DMS53 (cell line): Measurements from ENCODE around the gene OLFML3.
"Not testable (repeated sequence)": the region's sequence is repeated elsewhere in the genome, so short reads cannot be mapped to it uniquely, and the experiment has no call there.

ENCODE experiments used
- DNase-seq: peaks from one replicate; lab custom pipeline; 2025; lab: John Stamatoyannopoulos, UW

Gene OLFML3

GRCh38 chr1:113993072-113993471, 13.8 kb downstream of the OLFML3 start:
- DNase-seq: no peak

- DNase-seq: no peak
Observed at GRCh38 chr1:113993766-113994165, 14.5 kb downstream of the OLFML3 start.

DNA sequence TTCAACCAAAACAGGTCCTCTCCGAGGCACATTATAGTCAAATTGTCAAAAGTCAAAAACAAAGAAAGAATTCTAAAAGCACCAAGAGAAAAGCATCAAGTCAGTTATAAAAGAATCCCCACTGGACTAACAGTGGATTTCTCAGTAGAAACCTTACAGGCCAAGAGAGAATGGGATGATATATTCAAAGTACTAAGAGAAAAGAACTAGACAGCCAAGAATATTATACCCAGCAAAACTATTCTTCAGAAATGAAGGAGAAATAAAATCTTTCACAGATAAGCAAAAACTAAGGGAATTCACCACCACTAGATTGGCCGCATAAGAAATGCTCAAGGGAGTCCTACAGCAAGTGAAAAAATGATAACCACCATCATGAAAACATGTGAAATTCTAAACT, 16.1 kb downstream of the OLFML3 start:
- no peak for DNase-seq

- DNase-seq: peak; percentile 47
Observed at GRCh38 chr1:113998361-113998760, 19.1 kb downstream of the OLFML3 start.

DNA sequence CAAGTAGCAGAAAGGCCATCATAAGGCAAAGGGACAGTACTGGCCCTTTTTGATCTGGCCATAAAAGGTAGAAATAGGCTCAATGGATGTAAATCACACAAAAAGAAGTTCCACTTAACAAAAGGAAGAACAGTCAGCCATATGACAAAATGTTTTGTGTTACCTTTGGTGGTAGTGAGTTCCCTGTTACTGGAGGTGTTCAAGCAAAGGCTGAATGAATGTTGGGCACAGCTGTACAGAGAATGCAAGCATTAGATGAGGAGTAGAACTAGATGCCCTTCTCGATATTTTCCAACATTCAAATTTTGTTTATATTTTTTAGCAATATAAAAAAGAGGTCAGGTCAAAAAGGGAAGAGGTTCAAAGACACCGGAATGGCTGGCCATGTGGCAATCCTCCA, 20.0 kb downstream of the OLFML3 start:
- no peak for DNase-seq

DNA sequence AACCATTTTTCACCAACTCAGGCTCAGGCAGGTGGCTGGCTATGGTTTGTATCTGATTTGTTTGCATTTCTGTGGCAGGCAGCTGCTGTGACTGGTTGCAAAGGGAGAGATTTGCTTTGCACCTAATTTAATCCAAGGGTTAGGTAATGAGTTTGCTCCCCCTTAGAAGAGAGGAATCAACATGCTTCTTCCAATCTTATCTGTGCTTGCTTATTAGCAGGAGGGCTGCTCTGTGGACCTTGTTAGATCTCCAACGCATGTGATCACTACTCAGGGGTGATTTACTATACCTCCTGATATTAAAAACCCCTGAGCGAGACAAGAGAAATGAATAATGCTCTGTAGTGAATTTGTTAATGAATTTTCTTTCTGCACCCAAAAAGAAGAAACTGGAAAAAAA, 20.5 kb downstream of the OLFML3 start:
- DNase-seq: peak; percentile 71

DNA sequence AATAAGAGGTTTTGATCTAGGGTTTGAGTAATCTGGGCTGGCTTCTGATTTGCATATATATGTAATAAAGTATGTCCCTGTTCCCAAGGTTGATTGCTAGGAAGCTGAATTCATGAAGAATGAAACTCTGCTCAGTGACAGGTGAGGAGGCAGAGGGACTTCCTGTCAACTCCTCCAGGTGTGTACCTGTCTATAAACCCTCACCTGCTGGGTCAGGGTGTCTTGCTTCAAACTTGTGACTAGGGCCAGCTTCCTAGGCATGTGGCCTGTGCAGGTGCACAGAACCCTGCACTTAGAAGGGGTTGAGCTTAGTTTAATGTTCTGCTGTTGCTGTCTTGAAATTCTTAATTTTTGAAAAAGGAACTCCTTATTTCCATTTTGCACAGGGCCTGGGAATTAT, 21.1 kb downstream of the OLFML3 start:
- peak; percentile 60 for DNase-seq

DNA sequence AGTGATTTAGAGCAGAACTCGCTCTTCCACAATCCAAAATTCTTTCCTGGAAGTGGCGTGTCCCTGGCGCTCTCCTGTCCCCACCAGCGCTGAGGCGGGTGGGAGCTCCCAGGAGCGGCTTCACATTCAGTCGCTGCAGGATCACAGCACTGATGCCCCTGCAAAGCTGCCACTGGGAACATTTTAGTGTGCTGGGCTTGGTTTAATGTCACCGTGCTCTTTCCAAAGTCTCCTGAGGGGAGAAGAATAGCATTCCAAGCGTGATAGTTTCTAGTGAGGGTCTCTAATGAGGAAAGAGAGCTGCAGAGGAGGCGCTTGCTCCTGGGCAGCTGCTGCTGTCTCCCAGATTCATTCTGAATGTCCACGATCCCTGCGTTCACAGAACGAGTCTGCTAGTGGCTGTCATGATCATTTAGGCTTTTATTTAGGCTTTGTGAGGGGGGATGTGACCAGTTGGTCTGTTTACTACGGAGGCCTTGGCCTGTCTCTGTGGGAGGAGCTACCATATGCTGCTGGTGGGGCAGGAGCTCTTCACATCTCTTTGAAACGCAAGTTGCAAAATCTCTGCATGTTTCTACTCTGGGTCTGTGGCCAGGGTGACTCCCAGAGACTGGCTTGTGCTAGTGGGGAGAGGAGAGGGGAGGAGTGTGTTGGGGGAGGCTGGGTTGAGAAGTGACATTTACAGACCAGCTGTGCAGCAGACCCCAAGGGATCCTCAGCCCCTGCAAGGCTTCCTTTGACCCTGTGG, 23.4 kb downstream of the OLFML3 start:
- no peak for DNase-seq

- no peak for DNase-seq
Observed at GRCh38 chr1:114003431-114003830, 24.2 kb downstream of the OLFML3 start.

DNA sequence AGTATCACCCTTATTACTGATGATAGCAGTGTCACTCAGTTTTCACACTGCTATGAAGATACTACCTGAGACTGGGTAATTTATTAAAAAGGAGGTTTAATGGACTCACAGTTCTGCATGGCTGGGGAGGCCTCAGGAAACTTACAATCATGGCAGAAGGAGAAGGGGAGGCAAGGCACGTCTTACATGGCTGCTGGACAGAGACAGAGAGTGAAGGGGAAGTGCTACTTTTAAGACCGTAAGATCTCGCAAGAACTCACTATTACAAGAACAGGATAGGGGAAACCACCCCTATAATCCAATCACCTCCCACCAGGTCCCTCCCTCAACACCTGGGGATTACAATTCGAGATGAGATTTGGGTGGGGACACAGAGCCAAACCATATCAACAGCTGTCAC, 27.6 kb downstream of the OLFML3 start:
- not testable (repeated sequence) for DNase-seq

- DNase-seq: no peak
Observed at GRCh38 chr1:114008480-114008941, 29.2 kb downstream of the OLFML3 start.

GRCh38 chr1:114008993-114009392, 29.7 kb downstream of the OLFML3 start:
- no peak for DNase-seq

DNA sequence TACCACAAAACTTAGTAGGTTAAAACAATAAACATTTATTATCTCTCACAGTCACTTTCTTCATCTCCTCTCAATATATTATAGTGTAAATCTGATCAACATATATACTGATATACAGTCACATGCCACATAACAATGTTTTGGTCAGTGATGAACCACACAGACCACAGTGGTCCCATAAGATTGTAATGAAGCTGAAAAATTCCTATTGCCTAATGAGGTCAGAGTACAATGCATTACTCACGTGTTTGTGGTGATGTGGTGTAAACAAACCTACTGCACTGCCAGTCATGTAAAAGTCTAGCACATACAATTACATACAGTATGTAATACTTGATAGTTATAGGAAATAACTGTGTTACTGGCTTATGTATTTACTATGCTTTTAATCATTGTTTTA, 30.1 kb downstream of the OLFML3 start:
- DNase-seq: peak; percentile 12

DNA sequence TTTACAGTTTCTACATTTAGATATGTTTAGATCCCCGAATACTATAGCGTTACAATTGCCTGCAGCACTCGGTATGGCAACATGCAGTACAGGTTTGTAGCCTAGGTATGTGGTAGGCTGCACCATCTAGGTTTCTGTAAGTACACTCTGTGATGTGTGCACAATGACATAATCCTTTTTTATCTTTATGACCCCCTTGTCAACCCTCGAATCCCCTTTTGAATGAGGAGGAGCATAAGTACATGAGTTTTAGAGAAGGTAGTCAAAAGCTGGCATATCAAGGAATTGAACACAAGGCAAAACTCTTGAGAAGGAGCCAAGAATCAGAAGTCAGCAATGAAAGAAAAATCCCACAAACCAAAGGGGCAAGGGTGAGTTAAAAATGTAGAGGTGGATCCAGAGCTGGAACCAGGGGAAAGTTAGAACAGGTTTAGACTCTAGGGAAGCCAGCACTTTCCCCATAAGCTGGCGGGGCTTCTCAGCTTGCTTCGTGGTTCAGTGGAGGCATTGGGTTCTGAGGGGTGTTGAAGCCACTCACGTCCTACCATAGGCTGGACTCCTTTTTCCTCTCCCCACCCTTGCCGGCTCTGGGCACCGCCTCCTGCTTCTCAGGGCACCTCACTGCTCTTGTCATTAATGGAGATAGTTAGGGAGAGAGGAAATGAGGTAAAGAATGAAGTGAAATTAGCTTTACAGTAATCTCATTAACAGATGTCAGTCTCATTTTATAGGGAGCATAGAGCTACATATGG, 31.3 kb downstream of the OLFML3 start:
- DNase-seq: no peak

DNA sequence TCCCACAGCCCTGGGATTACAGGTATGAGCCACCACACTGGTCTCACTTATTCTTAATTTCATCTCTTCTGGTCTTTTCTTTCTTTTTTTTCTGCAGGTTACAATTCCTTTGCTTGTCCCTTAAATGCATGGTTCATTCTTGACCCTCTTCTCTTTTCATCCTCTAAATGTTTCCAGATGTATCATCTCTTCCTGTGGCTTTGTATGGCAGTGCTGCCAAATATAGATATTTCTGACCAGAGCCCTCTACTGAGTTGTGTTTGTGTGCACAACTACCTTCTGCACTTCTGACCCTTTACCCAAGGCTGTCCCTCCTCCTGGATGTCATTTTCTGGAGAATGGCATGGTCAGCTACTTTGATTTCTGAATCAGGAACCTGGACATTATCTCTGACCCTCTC, 32.5 kb downstream of the OLFML3 start:
- no peak for DNase-seq

GRCh38 chr1:114015075-114015474, 35.8 kb downstream of the OLFML3 start:
- DNase-seq: no peak

GRCh38 chr1:114019724-114020123, 40.5 kb downstream of the OLFML3 start:
- not testable (repeated sequence) for DNase-seq

DNA sequence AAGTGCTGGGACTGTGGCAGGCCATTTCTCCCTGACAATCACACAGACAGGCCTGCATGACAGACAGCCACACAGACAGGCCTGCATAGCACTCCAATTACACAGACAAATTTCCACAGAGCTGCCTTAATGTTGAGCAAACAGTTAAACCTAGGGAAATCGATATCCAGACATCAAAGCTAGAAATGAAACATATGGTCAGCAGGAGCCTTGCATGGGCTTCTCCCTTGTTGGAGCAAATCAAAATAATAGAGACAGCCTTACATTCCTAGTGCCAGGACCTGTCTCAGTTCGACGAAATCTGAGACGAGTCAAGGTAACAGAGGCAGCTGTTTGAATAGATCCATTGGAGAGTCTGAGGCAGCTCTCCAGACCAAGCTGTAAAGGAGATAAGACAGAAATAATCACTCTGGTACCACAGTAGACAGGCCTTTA, 42.4 kb downstream of the OLFML3 start:
- no peak for DNase-seq

DNA sequence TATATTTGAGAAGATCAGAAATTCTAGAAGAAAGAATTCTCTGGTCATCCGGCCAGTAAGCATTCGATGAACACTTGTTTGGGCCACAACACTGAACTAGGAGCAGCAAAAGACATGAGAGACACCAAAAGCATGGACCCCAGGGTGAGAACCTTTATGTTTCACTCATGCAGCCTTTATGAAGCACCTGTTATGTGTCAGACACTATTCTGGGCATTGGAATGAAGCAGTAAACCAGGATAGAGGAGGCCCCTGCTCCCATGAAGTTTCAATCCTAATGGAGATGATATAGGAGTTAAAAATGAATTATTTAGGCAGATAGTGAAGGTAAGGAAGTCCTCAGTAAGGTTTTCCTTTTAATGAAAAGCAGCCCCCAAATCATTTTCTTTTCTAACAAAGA, 43.6 kb downstream of the OLFML3 start:
- DNase-seq: no peak

GRCh38 chr1:114023377-114023776, 44.1 kb downstream of the OLFML3 start:
- DNase-seq: no peak

- DNase-seq: no peak
Observed at GRCh38 chr1:114024049-114024448, 44.8 kb downstream of the OLFML3 start.

DNA sequence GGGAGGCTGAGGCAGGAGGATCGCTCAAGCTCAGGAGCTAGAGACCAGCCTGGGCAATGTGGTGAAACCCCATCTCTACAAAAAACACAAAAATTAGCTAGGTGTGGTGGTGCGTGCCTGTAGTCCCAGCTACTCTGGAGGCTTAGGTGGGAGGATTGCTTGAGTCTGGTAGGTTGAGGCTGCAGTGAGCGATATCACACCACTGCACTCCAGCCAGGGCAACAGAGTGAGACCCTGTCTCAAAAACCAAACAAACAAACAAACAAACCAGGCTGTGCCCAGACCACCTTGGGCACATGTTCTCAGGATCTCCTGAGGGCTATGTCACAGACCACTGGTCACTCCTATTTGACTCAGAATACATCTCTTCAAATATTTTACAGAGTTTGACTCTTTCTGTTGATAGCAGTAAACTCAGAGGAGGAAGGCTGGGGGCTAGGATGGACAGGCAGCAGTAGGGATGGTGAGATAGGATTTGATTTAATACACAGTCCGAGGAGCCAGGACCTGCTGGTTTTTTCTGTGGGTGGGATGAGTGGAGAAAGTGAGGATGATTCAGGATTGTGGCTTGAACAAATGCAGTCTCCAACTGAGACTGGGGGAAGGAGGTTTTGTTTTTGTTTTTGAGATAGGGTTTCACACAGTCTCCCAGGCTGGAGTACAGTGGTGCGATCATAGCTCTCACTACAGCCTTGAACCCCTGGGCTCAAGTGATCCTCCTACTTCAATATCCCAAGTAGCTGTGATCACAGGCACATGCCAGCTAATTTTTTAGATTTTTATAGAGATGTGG, 46.5 kb downstream of the OLFML3 start:
- DNase-seq: no peak

DNA sequence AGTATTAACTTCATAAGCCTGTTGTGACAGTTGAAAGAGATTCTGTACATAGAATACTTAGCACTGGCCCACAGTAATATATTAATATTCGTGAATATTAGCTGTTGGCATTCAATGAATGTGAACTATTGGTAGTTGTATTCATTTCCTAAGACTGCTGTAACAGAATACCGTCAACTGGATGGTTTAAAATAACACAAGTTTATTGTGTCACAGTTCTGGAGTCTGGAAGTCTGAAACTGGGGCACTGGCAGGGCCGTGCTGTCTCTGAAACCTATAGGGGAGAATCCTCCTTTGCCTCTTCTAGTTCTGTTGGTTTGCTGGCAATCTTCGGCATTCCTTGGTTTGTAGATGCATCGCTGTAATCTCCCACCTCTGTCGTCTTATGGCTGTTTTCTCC, 47.5 kb downstream of the OLFML3 start:
- no peak for DNase-seq
